GF-D8 (cell line): Measurements from ENCODE around the gene SNRNP40.
"Not testable (repeated sequence)": the region's sequence is repeated elsewhere in the genome, so short reads cannot be mapped to it uniquely, and the experiment has no call there.

Experiments used
- DNase-seq: peaks from one replicate; lab custom pipeline; 2025; lab: John Stamatoyannopoulos, UW

The SNRNP40 gene

GRCh38 chr1:31282426-31282825 is 14.2 kb downstream of the SNRNP40 start:
- DNase-seq: not testable (repeated sequence)

- no peak for DNase-seq
Measured at GRCh38 chr1:31273619-31274018, 23.0 kb downstream of the SNRNP40 start.

- DNase-seq: no peak
Measured at GRCh38 chr1:31272369-31272768, 24.2 kb downstream of the SNRNP40 start.

- DNase-seq: no peak
Measured at GRCh38 chr1:31266547-31266946, 30.0 kb downstream of the SNRNP40 start.

- no peak for DNase-seq
Measured at GRCh38 chr1:31264790-31265386, 31.7 kb downstream of the SNRNP40 start.

GRCh38 chr1:31263408-31263807 is 33.2 kb downstream of the SNRNP40 start:
- no peak for DNase-seq

GRCh38 chr1:31262393-31262792 is 34.2 kb downstream of the SNRNP40 start:
- DNase-seq: not testable (repeated sequence)

GRCh38 chr1:31261916-31262315 is 34.7 kb downstream of the SNRNP40 start:
- DNase-seq: no peak

- no peak for DNase-seq
Measured at GRCh38 chr1:31259746-31260145, 36.8 kb downstream of the SNRNP40 start.

GRCh38 chr1:31258581-31258980 is 38.0 kb downstream of the SNRNP40 start:
- DNase-seq: no peak

- no peak for DNase-seq
Measured at GRCh38 chr1:31257213-31257612, 39.4 kb downstream of the SNRNP40 start.

- DNase-seq: no peak
Measured at GRCh38 chr1:31249854-31250253, 46.7 kb downstream of the SNRNP40 start.

GRCh38 chr1:31248276-31248675 is 48.3 kb downstream of the SNRNP40 start:
- DNase-seq: no peak

- DNase-seq: no peak
Measured at GRCh38 chr1:31244326-31244725, 52.3 kb downstream of the SNRNP40 start.

- no peak for DNase-seq
Measured at GRCh38 chr1:31243501-31244286, 52.9 kb downstream of the SNRNP40 start.

GRCh38 chr1:31241321-31241720 is 55.3 kb downstream of the SNRNP40 start:
- no peak for DNase-seq

GRCh38 chr1:31239653-31240241 is 56.8 kb downstream of the SNRNP40 start, which contains the start of gene NKAIN1:
Gene NKAIN1, minus strand, starts transcription at chr1:31239887. Its CDS starts 340 bp downstream, at chr1:31239547.
- DNase-seq: no peak

GRCh38 chr1:31238986-31239613 is 57.5 kb downstream of the SNRNP40 start:
- DNase-seq: no peak

- no peak for DNase-seq
Measured at GRCh38 chr1:31238612-31238985, 58.0 kb downstream of the SNRNP40 start.

GRCh38 chr1:31234870-31235269 is 61.7 kb downstream of the SNRNP40 start:
- DNase-seq: no peak

GRCh38 chr1:31234123-31234708 is 62.4 kb downstream of the SNRNP40 start:
- DNase-seq: no peak

GRCh38 chr1:31232689-31233088 is 63.9 kb downstream of the SNRNP40 start:
- DNase-seq: no peak
